Activated naive CD8-positive, alpha-beta T cell treated with anti-CD3 and anti-CD28 coated beads, Interleukin-2, amount 50 U/mL, for 16 hours (primary cell): ENCODE results near the gene WSCD1.

Experiments used
- DNase-seq: peaks from one replicate; pipeline ENCODE4 v3.0.0-alpha.2; 2020; ENCODE audit warnings: low read depth, low spot score

WSCD1 gene

GRCh38 chr17:6085812-6086211 lies 15.6 kb downstream of the WSCD1 start:
- no peak for DNase-seq

GRCh38 chr17:6086603-6087400 lies 16.6 kb downstream of the WSCD1 start:
- no peak for DNase-seq

- DNase-seq: no peak
Measured at GRCh38 chr17:6088141-6088540, 18.0 kb downstream of the WSCD1 start.

GRCh38 chr17:6090253-6090652 lies 20.1 kb downstream of the WSCD1 start:
- DNase-seq: no peak

GRCh38 chr17:6092182-6092902 lies 22.2 kb downstream of the WSCD1 start:
- DNase-seq: no peak

- no peak for DNase-seq
Measured at GRCh38 chr17:6092903-6093468, 22.8 kb downstream of the WSCD1 start.

- DNase-seq: no peak
Measured at GRCh38 chr17:6094453-6094852, 24.3 kb downstream of the WSCD1 start.

- no peak for DNase-seq
Measured at GRCh38 chr17:6094926-6095325, 24.7 kb downstream of the WSCD1 start.

- no peak for DNase-seq
Measured at GRCh38 chr17:6095501-6095900, 25.3 kb downstream of the WSCD1 start.

GRCh38 chr17:6096201-6097004 lies 26.2 kb downstream of the WSCD1 start:
- no peak for DNase-seq

- no peak for DNase-seq
Measured at GRCh38 chr17:6097005-6097279, 26.8 kb downstream of the WSCD1 start.

GRCh38 chr17:6098050-6098822 lies 28.1 kb downstream of the WSCD1 start:
- DNase-seq: no peak

GRCh38 chr17:6098823-6099180 lies 28.6 kb downstream of the WSCD1 start:
- no peak for DNase-seq

GRCh38 chr17:6099492-6099891 lies 29.3 kb downstream of the WSCD1 start:
- DNase-seq: no peak

- DNase-seq: no peak
Measured at GRCh38 chr17:6100146-6100545, 30.0 kb downstream of the WSCD1 start.

GRCh38 chr17:6100891-6101500 lies 30.8 kb downstream of the WSCD1 start:
- no peak for DNase-seq

GRCh38 chr17:6101706-6102105 lies 31.5 kb downstream of the WSCD1 start:
- no peak for DNase-seq

GRCh38 chr17:6102615-6103014 lies 32.4 kb downstream of the WSCD1 start:
- DNase-seq: no peak

- no peak for DNase-seq
Measured at GRCh38 chr17:6104956-6105648, 34.9 kb downstream of the WSCD1 start.

- DNase-seq: no peak
Measured at GRCh38 chr17:6105649-6106007, 35.4 kb downstream of the WSCD1 start.

- DNase-seq: no peak
Measured at GRCh38 chr17:6106212-6106611, 36.0 kb downstream of the WSCD1 start.
